Heart left ventricle (tissue), 13 donors: ENCODE data around the gene ERLIN1.

ENCODE experiments used
- POLR2A ChIP-seq, 2 donors: fragments of 450-650 bp; IDR thresholded peaks; one replicate each; pipeline ENCODE4 v1.6.1; 2017; ENCODE audit warnings: antibody characterized with exemption in 2 of 2, mild to moderate bottlenecking in 2 of 2, moderate library complexity in 2 of 2
- TF ChIP-seq, protein P1 (sequence below), 12 donors: fragments of 200-600 bp; sonication (generic) in 4 of 12; IDR thresholded peaks; one replicate each; pipeline versions ENCODE4 v1.5.0 to v1.8.0; 2018 to 2022; ENCODE audit warnings: antibody characterized with exemption in 12 of 12, mild to moderate bottlenecking in 5 of 12
- donor health status: ischemic (EF 13 %, LVEDD 7.1; RV severe dilation, severe dysfunction).
- donor health status: DM: no; HTN: yes; CAD: no.
- donor health status: DM: no; HTN: no; CAD: no.
- donor health status: ischemic (EF 25% LVEDD 6.9; RV normal size, moderate dysfunction).
- donor health status: ischemic (EF 25% LVEDD 5.7; RV mildly dilated, moderate dysfunction).
- donor health status: ischemic (EF 35%, LVEDD 5.7; RV mildly dilated, moderate dysfunction).
- donor health status: nonischemic (EF 11% LVEDD 7.7; RV severe dilation, severe dysfunction).
- donor health status: DM: yes; HTN: yes; CAD: no.
- donor health status: PGD.
- donor health status: ischemic (EF 29% LVEDD 5.4; RV normal size, mild dysfunction).
- donor health status: nonischemic (EF 23%, LVEDD 6.1; RV moderate dilation, normal function).

DNA sequence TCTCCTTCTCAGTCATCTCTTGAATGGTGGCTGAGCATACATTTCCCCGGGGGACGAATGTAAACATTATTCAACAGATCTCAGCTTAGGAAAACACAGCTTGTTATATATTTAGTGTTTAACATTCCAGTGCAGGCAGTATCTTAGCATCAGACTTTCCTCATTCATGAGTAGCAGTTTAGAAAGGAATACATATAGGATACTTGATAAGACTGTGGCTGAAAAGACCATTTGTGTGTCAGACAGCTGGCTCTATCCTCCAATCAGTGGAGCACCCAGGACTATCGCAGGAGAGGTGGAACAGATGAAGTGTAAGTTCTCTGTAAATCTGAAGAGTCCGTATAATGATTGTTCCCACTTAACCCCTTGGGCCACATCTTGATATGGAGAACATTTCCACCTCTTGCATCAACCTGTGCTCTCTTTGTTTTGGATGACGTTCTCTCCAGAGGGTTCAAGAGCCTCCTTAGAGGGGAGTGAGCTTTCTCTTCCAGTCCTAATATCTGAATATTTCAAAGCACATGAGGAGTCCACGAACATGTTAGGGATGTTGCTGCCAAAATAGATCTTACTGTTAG lies 34.0 kb downstream of the ERLIN1 start:
- no peak for TF ChIP-seq POLR2A (IDR thresholded peaks at IDR 0.05)
- TF ChIP-seq, protein P1, sequence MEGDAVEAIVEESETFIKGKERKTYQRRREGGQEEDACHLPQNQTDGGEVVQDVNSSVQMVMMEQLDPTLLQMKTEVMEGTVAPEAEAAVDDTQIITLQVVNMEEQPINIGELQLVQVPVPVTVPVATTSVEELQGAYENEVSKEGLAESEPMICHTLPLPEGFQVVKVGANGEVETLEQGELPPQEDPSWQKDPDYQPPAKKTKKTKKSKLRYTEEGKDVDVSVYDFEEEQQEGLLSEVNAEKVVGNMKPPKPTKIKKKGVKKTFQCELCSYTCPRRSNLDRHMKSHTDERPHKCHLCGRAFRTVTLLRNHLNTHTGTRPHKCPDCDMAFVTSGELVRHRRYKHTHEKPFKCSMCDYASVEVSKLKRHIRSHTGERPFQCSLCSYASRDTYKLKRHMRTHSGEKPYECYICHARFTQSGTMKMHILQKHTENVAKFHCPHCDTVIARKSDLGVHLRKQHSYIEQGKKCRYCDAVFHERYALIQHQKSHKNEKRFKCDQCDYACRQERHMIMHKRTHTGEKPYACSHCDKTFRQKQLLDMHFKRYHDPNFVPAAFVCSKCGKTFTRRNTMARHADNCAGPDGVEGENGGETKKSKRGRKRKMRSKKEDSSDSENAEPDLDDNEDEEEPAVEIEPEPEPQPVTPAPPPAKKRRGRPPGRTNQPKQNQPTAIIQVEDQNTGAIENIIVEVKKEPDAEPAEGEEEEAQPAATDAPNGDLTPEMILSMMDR (IDR thresholded peaks at IDR 0.05): no peak
